HL-60 (cell line): ENCODE measurements around the gene PCLO.

Source experiments
- DNase-seq, 2 experiments: peaks; one replicate each; pipeline ENCODE4 v3.0.0-alpha.2; 2010 to 2020; ENCODE audit warnings: low read depth in 1 of 2, low spot score in 1 of 2
- H3K27ac ChIP-seq: fragments of 250-450 bp; sonication (Bioruptor Pico); replicated peaks from 2 replicates; pipeline ENCODE4 v1.5.1; 2020; ENCODE audit warnings: mild to moderate bottlenecking, moderate library complexity
- H3K27me3 ChIP-seq: fragments of 250-450 bp; sonication (Bioruptor Pico); 2 replicates; pipeline ENCODE4 v1.5.1; 2021; ENCODE audit warnings: mild to moderate bottlenecking, moderate library complexity; ENCODE audit not compliant: insufficient read depth, poor library complexity, severe bottlenecking
- H3K4me3 ChIP-seq: replicated peaks from 2 replicates; pipeline ENCODE4 v1.5.1; 2011; ENCODE audit warnings: mild to moderate bottlenecking, control low read depth, low read length; ENCODE audit not compliant: insufficient read depth
- CTCF ChIP-seq: IDR thresholded peaks from one replicate; pipeline ENCODE4 v1.5.1; 2011; ENCODE audit warnings: low read length, control low read depth, inconsistent platforms; ENCODE audit not compliant: insufficient read depth
- GABPA ChIP-seq: IDR thresholded peaks from 2 replicates; pipeline ENCODE4 v1.6.1; 2012; ENCODE audit warnings: low read depth
- POLR2AphosphoS5 ChIP-seq: IDR thresholded peaks from 2 replicates; pipeline ENCODE4 v1.6.1; 2012; ENCODE audit warnings: low read depth
- SPI1 ChIP-seq: IDR thresholded peaks from 2 replicates; pipeline ENCODE4 v1.6.1; 2012; ENCODE audit warnings: low read depth, mild to moderate bottlenecking, borderline replicate concordance
- TF ChIP-seq, protein P1 (sequence below): IDR thresholded peaks from 2 replicates; pipeline ENCODE4 v1.6.1; 2012; ENCODE audit warnings: low read depth; ENCODE audit not compliant: insufficient replicate concordance

PCLO gene

GRCh38 chr7:82729172-82730030 lies 433.3 kb downstream of the PCLO start:
- Histone ChIP-seq H3K27me3 (no peaks in the 10 kb centered on the region), H3K27ac (no peak overlapping the region), H3K4me3 (no peak overlapping the region)
- TF ChIP-seq POLR2AphosphoS5, result no peak
- peak; percentile 20 for TF ChIP-seq CTCF
- TF ChIP-seq, protein P1, sequence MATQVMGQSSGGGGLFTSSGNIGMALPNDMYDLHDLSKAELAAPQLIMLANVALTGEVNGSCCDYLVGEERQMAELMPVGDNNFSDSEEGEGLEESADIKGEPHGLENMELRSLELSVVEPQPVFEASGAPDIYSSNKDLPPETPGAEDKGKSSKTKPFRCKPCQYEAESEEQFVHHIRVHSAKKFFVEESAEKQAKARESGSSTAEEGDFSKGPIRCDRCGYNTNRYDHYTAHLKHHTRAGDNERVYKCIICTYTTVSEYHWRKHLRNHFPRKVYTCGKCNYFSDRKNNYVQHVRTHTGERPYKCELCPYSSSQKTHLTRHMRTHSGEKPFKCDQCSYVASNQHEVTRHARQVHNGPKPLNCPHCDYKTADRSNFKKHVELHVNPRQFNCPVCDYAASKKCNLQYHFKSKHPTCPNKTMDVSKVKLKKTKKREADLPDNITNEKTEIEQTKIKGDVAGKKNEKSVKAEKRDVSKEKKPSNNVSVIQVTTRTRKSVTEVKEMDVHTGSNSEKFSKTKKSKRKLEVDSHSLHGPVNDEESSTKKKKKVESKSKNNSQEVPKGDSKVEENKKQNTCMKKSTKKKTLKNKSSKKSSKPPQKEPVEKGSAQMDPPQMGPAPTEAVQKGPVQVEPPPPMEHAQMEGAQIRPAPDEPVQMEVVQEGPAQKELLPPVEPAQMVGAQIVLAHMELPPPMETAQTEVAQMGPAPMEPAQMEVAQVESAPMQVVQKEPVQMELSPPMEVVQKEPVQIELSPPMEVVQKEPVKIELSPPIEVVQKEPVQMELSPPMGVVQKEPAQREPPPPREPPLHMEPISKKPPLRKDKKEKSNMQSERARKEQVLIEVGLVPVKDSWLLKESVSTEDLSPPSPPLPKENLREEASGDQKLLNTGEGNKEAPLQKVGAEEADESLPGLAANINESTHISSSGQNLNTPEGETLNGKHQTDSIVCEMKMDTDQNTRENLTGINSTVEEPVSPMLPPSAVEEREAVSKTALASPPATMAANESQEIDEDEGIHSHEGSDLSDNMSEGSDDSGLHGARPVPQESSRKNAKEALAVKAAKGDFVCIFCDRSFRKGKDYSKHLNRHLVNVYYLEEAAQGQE, result no peak
- DNase-seq, result peak in 1 of 2 experiments; percentile 9

- no peaks in the 10 kb centered on the region for H3K27me3 ChIP-seq
- no peak for DNase-seq
- TF ChIP-seq, protein P1, result no peak
- no peak overlapping the region for H3K4me3 ChIP-seq
- no peak overlapping the region for H3K27ac ChIP-seq
Observed at GRCh38 chr7:82726038-82726800, 436.5 kb downstream of the PCLO start.

- TF ChIP-seq GABPA, result no peak
- TF ChIP-seq, protein P1, result no peak
- no peak for TF ChIP-seq CTCF
- TF ChIP-seq POLR2AphosphoS5, result no peak
- no peak for TF ChIP-seq SPI1
- Histone ChIP-seq H3K4me3 (no peak overlapping the region), H3K27ac (no peak overlapping the region), H3K27me3 (no peaks in the 10 kb centered on the region)
- no peak for DNase-seq
Observed at GRCh38 chr7:82723411-82723810, 439.3 kb downstream of the PCLO start.
